Liver (tissue), 9 donors: ENCODE data around the gene STAT5B. TPM values are rescaled to one million over a fixed set of nuclear protein-coding genes. Genes with fewer than 3 reads are reported as not detected.

Experiments
- DNase-seq: peaks from one replicate; pipeline ENCODE4 v3.0.0-alpha.2; 2017; ENCODE audit warnings: low spot score
- H3K27ac ChIP-seq, 2 donors: one replicate each; pipeline ENCODE4 v1.7.0; 2013; ENCODE audit warnings: inconsistent platforms in 2 of 2, low read length in 2 of 2, control low read depth in 1 of 2, low read depth in 1 of 2, mild to moderate bottlenecking in 1 of 2
- H3K27me3 ChIP-seq, 4 donors: one replicate each; pipeline versions ENCODE4 v1.6.1 to v1.7.0; 2013; ENCODE audit warnings: low read length in 3 of 4, inconsistent platforms in 1 of 4, mild to moderate bottlenecking in 1 of 4, moderate library complexity in 1 of 4; ENCODE audit not compliant: control insufficient read depth in 4 of 4, insufficient read depth in 4 of 4
- H3K36me3 ChIP-seq, 4 donors: one replicate each; pipeline versions ENCODE4 v1.6.1 to v1.7.0; 2013; ENCODE audit warnings: low read length in 3 of 4, mild to moderate bottlenecking in 3 of 4, low read depth in 1 of 4, moderate library complexity in 1 of 4; ENCODE audit not compliant: control insufficient read depth in 4 of 4, insufficient read depth in 3 of 4
- H3K4me1 ChIP-seq, 4 donors: one replicate each; pipeline versions ENCODE4 v1.6.1 to v1.7.0; 2013; ENCODE audit warnings: low read length in 3 of 4, mild to moderate bottlenecking in 3 of 4, moderate library complexity in 1 of 4; ENCODE audit not compliant: control insufficient read depth in 4 of 4, insufficient read depth in 4 of 4
- H3K4me3 ChIP-seq, 3 donors: one replicate each; pipeline versions ENCODE4 v1.6.1 to v1.7.0; 2013; ENCODE audit warnings: low read length in 3 of 3, control low read depth in 1 of 3, low read depth in 1 of 3, mild to moderate bottlenecking in 1 of 3
- H3K9ac ChIP-seq, 2 donors: one replicate each; pipeline ENCODE4 v1.7.0; 2013; ENCODE audit warnings: low read length in 2 of 2, mild to moderate bottlenecking in 2 of 2, moderate library complexity in 2 of 2, control low read depth in 1 of 2, low read depth in 1 of 2
- H3K9me3 ChIP-seq, 4 donors: one replicate each; pipeline versions ENCODE4 v1.6.1 to v1.7.0; 2013; ENCODE audit warnings: low read length in 3 of 4; ENCODE audit not compliant: control insufficient read depth in 4 of 4
- CTCF ChIP-seq: fragments of 150-350 bp; IDR thresholded peaks from 2 replicates; pipeline ENCODE4 v1.5.1; 2017; ENCODE audit warnings: improper control_type of control experiment, low read depth, low read length; ENCODE audit not compliant: missing input control
- EGR1 ChIP-seq, 2 donors: IDR thresholded peaks; 2 replicates each; pipeline ENCODE4 v1.6.1; 2016 to 2018; ENCODE audit warnings: antibody characterized with exemption in 2 of 2, low read depth in 2 of 2
- FOXA1 ChIP-seq: IDR thresholded peaks from 2 replicates; pipeline ENCODE4 v1.6.1; 2016; ENCODE audit warnings: antibody characterized with exemption
- GABPA ChIP-seq, 2 donors: IDR thresholded peaks in 1 of 2; conservative IDR thresholded peaks in 1 of 2; 2 replicates each; pipeline ENCODE4 v1.6.1; 2016; ENCODE audit warnings: antibody characterized with exemption in 2 of 2, mild to moderate bottlenecking in 1 of 2, moderate library complexity in 1 of 2
- HNF4A ChIP-seq, 2 donors: conservative IDR thresholded peaks; 2 replicates each; pipeline ENCODE4 v1.6.1; 2016; ENCODE audit warnings: antibody characterized with exemption in 2 of 2, mild to moderate bottlenecking in 2 of 2
- HNF4G ChIP-seq: IDR thresholded peaks from 2 replicates; pipeline ENCODE4 v1.6.1; 2016; ENCODE audit warnings: antibody characterized with exemption
- JUND ChIP-seq, 2 donors: IDR thresholded peaks; 2 replicates each; pipeline ENCODE4 v1.6.1; 2016; ENCODE audit warnings: antibody characterized with exemption in 2 of 2
- MAX ChIP-seq: IDR thresholded peaks from 2 replicates; pipeline ENCODE4 v1.6.1; 2016; ENCODE audit warnings: antibody characterized with exemption
- NR2F2 ChIP-seq: IDR thresholded peaks from 2 replicates; pipeline ENCODE4 v1.6.1; 2016; ENCODE audit warnings: antibody characterized with exemption
- RAD21 ChIP-seq, 2 donors: IDR thresholded peaks; 2 replicates each; pipeline ENCODE4 v1.6.1; 2016; ENCODE audit warnings: antibody characterized with exemption in 2 of 2, mild to moderate bottlenecking in 2 of 2
- RXRA ChIP-seq, 2 donors: IDR thresholded peaks; 2 replicates each; pipeline ENCODE4 v1.6.1; 2017 to 2018; ENCODE audit warnings: antibody characterized with exemption in 2 of 2, mild to moderate bottlenecking in 1 of 2
- SP1 ChIP-seq: IDR thresholded peaks from 2 replicates; pipeline ENCODE4 v1.6.1; 2018; ENCODE audit warnings: antibody characterized with exemption, mild to moderate bottlenecking
- TAF1 ChIP-seq: conservative IDR thresholded peaks from 2 replicates; pipeline ENCODE4 v1.6.1; 2016; ENCODE audit warnings: antibody characterized with exemption, mild to moderate bottlenecking
- YY1 ChIP-seq: IDR thresholded peaks from 2 replicates; pipeline ENCODE4 v1.6.1; 2016; ENCODE audit warnings: antibody characterized with exemption, mild to moderate bottlenecking
- WGBS: extraction: QIAGEN DNeasy Blood & Tissue Kit; methylation state at CpG from one replicate; pipeline ENCODE4 v1.1.7; 2013; 5-methylcytosine and 5-hydroxymethylcytosine counted together
- polyA plus RNA-seq, 2 donors: library from polyadenylated mRNA; stranded (reverse) in 1 of 2; unstranded in 1 of 2; fragments of 200-250 nt in 1 of 2; fragments of >200 nt in 1 of 2; fragmentation: Nextera tagmentation in 1 of 2; extraction: Ambion mirVana in 1 of 2; gene quantifications; one replicate each; pipeline versions ENCODE4 v1.2.1 to v1.2.3, GENCODE V29; 2013 to 2015
- total RNA-seq, 2 donors: library from RNA; depleted of rRNA; stranded (reverse); fragments of >200 nt; gene quantifications; one replicate each; pipeline ENCODE4 v1.2.3, GENCODE V29; 2014
- donor health status: healthy.
- donor health status: healthy.
- donor health status: healthy.
- donor health status: healthy.
- donor health status: healthy.

The STAT5B gene
- total and polyA plus RNA-seq, 4 donors: 6.7 to 33.9 (median 21.6) TPM

GRCh38 chr17:42315402-42316156 is 39.4 kb upstream of the STAT5B start:
- Histone ChIP-seq H3K9ac (no peak overlapping the region), H3K4me1 (peaks cover 3 to 37% (median 29%) of the 10 kb centered on the region in 4 donors), H3K4me3 (no peak overlapping the region), H3K9me3 (no peaks in the 10 kb centered on the region), H3K27me3 (no peaks in the 10 kb centered on the region), H3K27ac (no peak overlapping the region), H3K36me3 (peaks cover 9 to 61% (median 51%) of the 10 kb centered on the region in 4 donors)
- DNase-seq: peak; percentile 68
- no peak for TF ChIP-seq JUND (IDR thresholded peaks at IDR 0.05)
- peak; percentile 12 for TF ChIP-seq NR2F2
- 78% methylated on average over 10 of the region's 10 CpGs for WGBS

- H3K36me3 ChIP-seq: peaks cover 9 to 56% (median 46%) of the 10 kb centered on the region in 4 donors
- H3K27ac ChIP-seq: peak overlapping the region in 1 of 2 donors; percentile 20
- 85% methylated on average over 14 of the region's 14 CpGs for WGBS
These were observed 37.8 kb upstream of the STAT5B start for GRCh38 chr17:42313773-42314566.

GRCh38 chr17:42313389-42313772 is 37.2 kb upstream of the STAT5B start:
- no peak for DNase-seq
- H3K4me1 ChIP-seq: peaks cover 3 to 37% (median 29%) of the 10 kb centered on the region in 4 donors
- TF ChIP-seq HNF4G: no peak
- no peak for TF ChIP-seq RAD21 (IDR thresholded peaks at IDR 0.05)
- TF ChIP-seq EGR1 (IDR thresholded peaks at IDR 0.05; ENCODE audit: low read depth in 2 of 2): no peak
- TF ChIP-seq RXRA (IDR thresholded peaks at IDR 0.05): no peak
- TF ChIP-seq GABPA (IDR thresholded peaks at IDR 0.05 in 1 of 2, conservative IDR thresholded peaks at IDR 0.05 in 1 of 2): no peak
- no peak for TF ChIP-seq FOXA1
- no peak overlapping the region for H3K4me3 ChIP-seq
- 92% methylated on average over 4 of the region's 4 CpGs for WGBS
- H3K9me3 ChIP-seq: no peaks in the 10 kb centered on the region
- H3K27me3 ChIP-seq: no peaks in the 10 kb centered on the region
- peaks cover 9 to 50% (median 43%) of the 10 kb centered on the region in 4 donors for H3K36me3 ChIP-seq
- H3K9ac ChIP-seq: no peak overlapping the region
- peak overlapping the region in 1 of 2 donors; percentile 20 for H3K27ac ChIP-seq

More at GRCh38 chr17:42313773-42314566, 37.8 kb upstream of the STAT5B start:
- no peak for DNase-seq
- H3K27me3 ChIP-seq: no peaks in the 10 kb centered on the region
- TF ChIP-seq EGR1 (IDR thresholded peaks at IDR 0.05; ENCODE audit: low read depth in 2 of 2) (no peak), HNF4A (conservative IDR thresholded peaks at IDR 0.05) (no peak), CTCF (no peak), RXRA (IDR thresholded peaks at IDR 0.05) (no peak), RAD21 (IDR thresholded peaks at IDR 0.05) (no peak), JUND (IDR thresholded peaks at IDR 0.05) (no peak), MAX (no peak), NR2F2 (no peak), SP1 (no peak), YY1 (no peak), TAF1 (no peak)
- peaks cover 3 to 37% (median 29%) of the 10 kb centered on the region in 4 donors for H3K4me1 ChIP-seq
- H3K9me3 ChIP-seq: no peaks in the 10 kb centered on the region
- H3K9ac ChIP-seq: no peak overlapping the region
- no peak overlapping the region for H3K4me3 ChIP-seq
